Fibroblast of pulmonary artery (primary cell): ENCODE results near the gene HELZ2.

Source experiments
- DNase-seq: peaks from one replicate; pipeline ENCODE4 v3.0.0-alpha.2; 2010; ENCODE audit warnings: low read depth
- H3K4me3 ChIP-seq: replicated peaks from 2 replicates; pipeline ENCODE4 v1.5.1; 2011; ENCODE audit warnings: low read depth, mild to moderate bottlenecking, control low read depth, low read length, moderate library complexity
- CTCF ChIP-seq: IDR thresholded peaks from 2 replicates; pipeline ENCODE4 v1.5.1; 2011; ENCODE audit warnings: mild to moderate bottlenecking, control low read depth, low read length, inconsistent platforms; ENCODE audit errors: missing control alignments

The HELZ2 gene

GRCh38 chr20:63570281-63571086, 3.6 kb downstream of the HELZ2 start:
- no peak for TF ChIP-seq CTCF
- no peak for DNase-seq

GRCh38 chr20:63568986-63569949, 4.8 kb downstream of the HELZ2 start:
- DNase-seq, result no peak
- H3K4me3 ChIP-seq, result no peak overlapping the region
- TF ChIP-seq CTCF, result no peak

More at GRCh38 chr20:63570281-63571086, 3.6 kb downstream of the HELZ2 start:
- H3K4me3 ChIP-seq, result no peak overlapping the region

GRCh38 chr20:63568170-63568981, 5.7 kb downstream of the HELZ2 start:
- H3K4me3 ChIP-seq, result no peak overlapping the region
- no peak for DNase-seq
- TF ChIP-seq CTCF, result no peak

GRCh38 chr20:63567386-63568169, 6.5 kb downstream of the HELZ2 start:
- no peak overlapping the region for H3K4me3 ChIP-seq
- no peak for TF ChIP-seq CTCF
- no peak for DNase-seq

GRCh38 chr20:63567136-63567385, 7.0 kb downstream of the HELZ2 start:
- H3K4me3 ChIP-seq, result no peak overlapping the region
- TF ChIP-seq CTCF, result no peak
- DNase-seq, result no peak

- no peak overlapping the region for H3K4me3 ChIP-seq
- DNase-seq, result no peak
- TF ChIP-seq CTCF, result no peak
These were observed 7.5 kb downstream of the HELZ2 start for GRCh38 chr20:63566395-63567135.
